Islet precursor cell (in vitro differentiated cells): Measurements from ENCODE around the gene BBS9.
A peak's percentile ranks its signal among the peaks of the same experiment; 100 is the strongest.
"Not testable (repeated sequence)": the region's sequence is repeated elsewhere in the genome, so short reads cannot be mapped to it uniquely, and the experiment has no call there.

ENCODE experiments used
- DNase-seq: peaks from one replicate; pipeline ENCODE4 v3.0.0-alpha.2; 2018

BBS9 gene

GRCh38 chr7:33298848-33299247 is 169.5 kb downstream of the BBS9 start:
- DNase-seq = no peak

- DNase-seq = no peak
Measured at GRCh38 chr7:33299425-33299824, 170.1 kb downstream of the BBS9 start.

DNA sequence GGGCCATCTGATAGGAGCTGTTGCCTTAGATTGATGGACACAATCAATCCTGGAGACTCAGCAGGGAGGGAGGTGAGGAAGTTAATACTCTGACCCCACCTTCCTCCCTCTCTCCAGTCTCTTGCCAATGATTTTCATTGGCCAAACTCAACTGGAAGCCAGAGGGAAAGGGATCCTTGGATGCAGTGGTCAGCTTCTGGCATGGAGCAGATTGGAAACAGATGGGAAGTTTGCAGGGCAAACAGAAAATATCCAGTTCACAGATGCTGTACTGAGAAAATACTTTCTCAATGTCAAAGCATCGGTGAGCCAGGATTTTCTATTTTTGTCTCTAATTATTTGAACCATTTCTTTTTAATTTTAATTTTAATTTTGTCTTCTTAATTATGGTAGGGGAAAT is 170.8 kb downstream of the BBS9 start:
- DNase-seq = no peak

- DNase-seq = no peak
Measured at GRCh38 chr7:33300742-33301141, 171.4 kb downstream of the BBS9 start.

- DNase-seq = not testable (repeated sequence)
Measured at GRCh38 chr7:33303978-33304557, 174.7 kb downstream of the BBS9 start.

- no peak for DNase-seq
Measured at GRCh38 chr7:33307205-33307604, 177.8 kb downstream of the BBS9 start.

- no peak for DNase-seq
Measured at GRCh38 chr7:33310546-33310945, 181.2 kb downstream of the BBS9 start.

- no peak for DNase-seq
Measured at GRCh38 chr7:33325754-33326484, 196.6 kb downstream of the BBS9 start.

GRCh38 chr7:33326485-33326848 is 197.1 kb downstream of the BBS9 start:
- DNase-seq = no peak

GRCh38 chr7:33327427-33327826 is 198.1 kb downstream of the BBS9 start:
- DNase-seq = no peak

DNA sequence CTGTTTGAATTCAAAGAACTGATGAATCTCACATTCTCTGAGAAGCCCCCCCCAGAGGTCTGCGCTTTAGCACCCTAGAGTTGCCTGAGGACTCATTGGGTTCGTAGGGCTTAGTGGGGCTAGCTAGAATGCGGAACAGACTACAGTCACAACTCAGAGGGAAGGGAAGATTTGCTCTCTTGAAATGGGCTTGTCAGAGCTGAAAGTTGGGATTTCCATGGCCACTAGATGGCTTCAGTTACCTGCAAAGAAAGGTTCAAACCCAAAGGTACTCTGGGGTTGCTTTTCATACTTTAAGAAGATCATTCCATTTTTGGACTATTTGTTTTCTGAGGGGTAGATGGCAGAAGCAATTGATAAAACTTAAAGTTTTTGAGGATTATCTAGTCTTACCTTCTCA is 205.0 kb downstream of the BBS9 start:
- peak; percentile 60 for DNase-seq

- DNase-seq = no peak
Measured at GRCh38 chr7:33336820-33337219, 207.5 kb downstream of the BBS9 start.

- DNase-seq = no peak
Measured at GRCh38 chr7:33339074-33339790, 209.9 kb downstream of the BBS9 start.

DNA sequence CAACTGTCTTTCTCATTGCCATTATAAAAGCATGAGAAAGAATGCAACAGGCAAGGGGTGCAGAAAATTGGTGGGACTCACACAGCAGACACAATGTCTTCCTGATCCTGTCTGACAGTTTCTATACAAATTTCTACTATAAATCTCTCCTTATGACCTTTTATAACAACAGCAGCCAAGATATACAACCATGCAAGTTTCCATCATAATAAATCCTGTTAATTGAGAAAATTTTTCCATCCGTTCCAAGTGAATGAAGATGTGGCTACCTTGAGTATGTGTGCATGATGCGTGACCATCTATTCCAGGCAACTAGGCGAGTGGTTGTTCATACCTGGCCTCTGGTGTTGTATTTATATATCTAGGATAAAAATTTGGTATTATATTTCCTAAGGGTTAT is 216.7 kb downstream of the BBS9 start:
- no peak for DNase-seq

DNA sequence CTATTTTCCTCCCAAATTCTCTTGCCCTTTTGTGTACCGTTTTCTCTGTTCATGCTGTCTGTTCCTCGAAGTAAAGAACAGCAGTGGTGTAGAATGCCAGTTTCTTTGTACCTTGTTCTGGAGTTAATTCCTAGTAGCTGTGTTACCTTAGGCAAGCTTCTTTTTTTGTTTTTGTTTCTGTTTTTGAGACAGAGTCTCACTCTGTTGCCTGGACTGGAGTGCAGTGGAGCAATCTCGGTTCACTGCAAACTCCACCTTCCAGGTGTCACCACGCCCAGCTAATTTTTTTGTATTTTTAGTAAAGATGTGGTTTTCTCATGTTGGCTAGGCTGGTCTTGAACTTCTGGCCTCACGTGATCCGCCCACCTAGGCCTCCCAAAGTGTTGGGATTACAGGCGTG is 221.2 kb downstream of the BBS9 start:
- no peak for DNase-seq

DNA sequence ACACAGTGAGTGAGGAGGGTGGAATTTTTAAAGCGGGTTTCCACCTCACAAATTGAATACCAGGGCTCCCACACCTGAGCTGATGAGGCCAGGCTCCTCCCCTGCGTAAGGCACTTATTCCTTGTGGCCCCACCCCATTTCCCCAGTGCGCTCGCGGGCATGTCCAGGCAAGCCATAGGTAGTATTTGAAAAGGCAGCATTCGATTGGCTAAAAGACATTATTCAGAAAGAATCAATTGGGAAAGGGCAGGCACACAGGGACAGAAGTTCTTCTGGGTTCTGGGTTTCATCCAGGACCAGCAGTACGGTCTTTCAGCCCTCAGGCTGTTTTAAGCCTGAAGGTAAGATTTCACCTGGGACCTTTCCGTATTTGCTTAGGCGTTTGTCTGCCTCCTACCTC is 222.3 kb downstream of the BBS9 start:
- peak; percentile 94 for DNase-seq

DNA sequence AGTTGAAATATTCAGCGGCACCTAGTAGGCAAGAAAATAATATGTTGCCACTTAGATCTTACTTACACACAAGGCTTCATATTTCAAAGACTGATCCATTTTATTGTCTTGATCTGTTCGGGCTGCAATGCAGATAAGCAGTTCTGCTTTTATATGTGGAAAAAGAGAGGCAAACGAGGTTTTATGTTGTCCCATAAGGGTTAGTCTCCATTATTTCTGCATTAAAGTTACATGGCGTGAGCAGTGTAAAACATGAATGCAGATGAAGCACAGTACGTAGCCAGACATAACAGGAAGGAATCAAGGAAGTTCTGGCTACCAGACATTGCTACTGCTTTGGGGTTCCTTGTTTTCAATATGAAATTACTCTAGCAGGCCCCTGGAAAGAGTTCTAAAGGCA is 224.8 kb downstream of the BBS9 start:
- no peak for DNase-seq

- no peak for DNase-seq
Measured at GRCh38 chr7:33355386-33355785, 226.0 kb downstream of the BBS9 start.

DNA sequence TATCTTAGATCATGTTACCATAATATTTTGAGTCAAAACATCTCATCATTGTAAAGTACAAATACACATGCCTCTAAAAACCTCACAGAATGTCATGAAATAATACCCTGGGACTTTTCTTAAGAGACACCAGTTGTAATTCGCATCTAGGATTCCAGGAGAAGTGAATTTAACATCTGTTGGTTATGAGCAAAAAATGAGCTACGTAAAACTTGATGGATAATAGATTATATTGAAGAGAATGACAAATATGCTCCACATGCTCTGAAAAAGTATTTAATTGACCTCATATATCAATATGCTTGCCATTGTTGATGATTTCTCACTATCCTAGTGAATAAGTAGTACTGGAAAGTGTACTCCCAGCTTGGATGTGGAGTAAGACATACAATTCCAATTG is 227.0 kb downstream of the BBS9 start:
- DNase-seq = no peak

- DNase-seq = no peak
Measured at GRCh38 chr7:33357846-33358245, 228.5 kb downstream of the BBS9 start.

DNA sequence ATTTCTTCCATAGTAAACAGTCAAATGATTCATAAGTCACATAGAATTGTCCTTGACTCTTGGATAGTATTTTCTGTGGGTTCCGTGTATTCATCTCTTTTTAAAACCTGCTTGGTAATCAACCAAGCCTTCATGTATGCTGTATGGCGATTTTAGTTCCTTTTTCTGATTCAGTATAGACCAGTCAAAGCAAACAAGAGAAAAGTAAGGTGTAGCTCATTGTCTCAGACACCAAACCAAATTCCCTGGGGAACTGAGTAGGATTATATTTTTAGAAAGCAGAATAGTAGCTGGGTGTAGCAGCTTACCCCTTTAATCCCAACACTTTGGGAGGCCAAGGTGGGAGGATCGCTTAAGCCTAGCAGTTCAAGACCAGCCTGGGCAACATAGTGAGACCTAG is 240.5 kb downstream of the BBS9 start:
- DNase-seq = no peak

DNA sequence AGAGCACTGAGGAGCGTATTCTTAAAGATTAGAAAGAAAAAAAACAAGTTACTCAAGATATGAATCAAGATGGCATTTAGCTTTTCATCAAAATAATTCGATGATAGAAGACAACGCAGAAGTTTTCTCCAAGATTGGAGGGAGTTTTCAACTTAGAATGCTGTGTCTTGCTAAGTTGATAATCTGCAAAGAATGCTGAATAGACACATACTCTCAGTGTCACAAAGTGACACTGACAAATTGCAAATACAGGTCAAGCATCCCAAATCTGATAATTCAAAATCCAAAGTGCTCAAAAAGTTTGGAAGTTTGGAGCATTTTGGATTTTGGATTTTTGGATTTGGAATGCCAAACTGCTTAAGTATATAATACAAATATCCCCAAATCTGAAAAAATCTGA is 243.8 kb downstream of the BBS9 start:
- no peak for DNase-seq

- no peak for DNase-seq
Measured at GRCh38 chr7:33379891-33380525, 250.6 kb downstream of the BBS9 start.

DNA sequence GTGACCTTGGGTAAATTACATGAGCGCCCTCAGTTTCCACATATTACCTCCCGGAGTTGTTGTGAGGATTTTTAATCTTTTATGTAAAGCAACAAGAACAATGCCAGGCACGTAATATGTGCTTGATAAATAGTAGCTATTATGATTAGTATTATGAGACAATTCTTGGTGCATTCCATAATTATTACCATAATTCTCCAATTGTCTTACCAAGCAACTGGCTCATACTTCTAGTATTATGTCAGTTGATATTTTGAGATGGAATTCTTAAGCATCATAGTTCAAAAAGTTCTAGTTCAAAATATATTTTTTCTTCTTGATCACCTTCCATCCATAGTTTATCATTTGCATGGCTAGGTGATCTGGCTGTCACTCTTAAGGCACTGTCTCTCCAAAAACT is 259.0 kb downstream of the BBS9 start:
- no peak for DNase-seq
